ENCODE measurements around the gene MT1HL1. TPM values are rescaled to one million over a fixed set of nuclear protein-coding genes. Genes with fewer than 3 reads are reported as not detected.

MT1HL1 gene
- total and polyA plus RNA-seq, 2 donors (not counting 1 experiment from before 2014, with no cell fraction given) = not detected

DNA sequence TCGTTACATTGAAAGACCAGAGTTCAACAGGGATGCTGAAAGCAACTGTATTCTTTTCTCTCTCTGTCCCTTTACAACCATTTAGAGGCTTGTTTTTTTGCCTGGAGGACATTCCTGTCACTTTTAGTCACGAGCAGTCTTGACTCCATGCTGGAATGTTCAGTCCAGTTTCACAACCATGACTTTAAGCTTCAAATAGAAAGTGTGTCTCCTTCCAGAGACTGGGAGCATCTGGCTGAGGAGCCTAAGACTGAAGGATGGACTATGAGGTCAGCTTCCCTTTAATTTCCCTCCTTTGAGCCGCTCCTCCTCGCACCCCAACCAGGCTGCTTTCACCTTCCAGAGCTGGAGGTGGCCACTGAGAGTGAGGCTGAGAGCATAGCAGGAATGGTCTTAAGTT lies 27.2 kb upstream of the MT1HL1 start:
- peaks cover 13% of the 10 kb centered on the region for H3K27me3 Mint-ChIP-seq
- no peaks in the 10 kb centered on the region for H3K9me3 Mint-ChIP-seq (ENCODE audit: insufficient read depth)
- POLR2A ChIA-PET = no interaction called here
- WGBS (ENCODE audit: insufficient coverage) = 73% methylated on average over 2 of the region's 4 CpGs
- TF ChIP-seq EZH2 (IDR thresholded peaks at IDR 0.05; ENCODE audit: borderline replicate concordance, insufficient read depth, low read depth, low read length, poor library complexity, severe bottlenecking) = no peak
- TF ChIP-seq, protein P1, sequence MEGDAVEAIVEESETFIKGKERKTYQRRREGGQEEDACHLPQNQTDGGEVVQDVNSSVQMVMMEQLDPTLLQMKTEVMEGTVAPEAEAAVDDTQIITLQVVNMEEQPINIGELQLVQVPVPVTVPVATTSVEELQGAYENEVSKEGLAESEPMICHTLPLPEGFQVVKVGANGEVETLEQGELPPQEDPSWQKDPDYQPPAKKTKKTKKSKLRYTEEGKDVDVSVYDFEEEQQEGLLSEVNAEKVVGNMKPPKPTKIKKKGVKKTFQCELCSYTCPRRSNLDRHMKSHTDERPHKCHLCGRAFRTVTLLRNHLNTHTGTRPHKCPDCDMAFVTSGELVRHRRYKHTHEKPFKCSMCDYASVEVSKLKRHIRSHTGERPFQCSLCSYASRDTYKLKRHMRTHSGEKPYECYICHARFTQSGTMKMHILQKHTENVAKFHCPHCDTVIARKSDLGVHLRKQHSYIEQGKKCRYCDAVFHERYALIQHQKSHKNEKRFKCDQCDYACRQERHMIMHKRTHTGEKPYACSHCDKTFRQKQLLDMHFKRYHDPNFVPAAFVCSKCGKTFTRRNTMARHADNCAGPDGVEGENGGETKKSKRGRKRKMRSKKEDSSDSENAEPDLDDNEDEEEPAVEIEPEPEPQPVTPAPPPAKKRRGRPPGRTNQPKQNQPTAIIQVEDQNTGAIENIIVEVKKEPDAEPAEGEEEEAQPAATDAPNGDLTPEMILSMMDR (IDR thresholded peaks at IDR 0.05) = no peak
- no peak overlapping the region for H3K27ac Mint-ChIP-seq
- DNase-seq = no peak
- H3K79me2 ChIP-seq (ENCODE audit: control insufficient read depth, insufficient read depth, low read length) = no peaks in the 10 kb centered on the region
- intact Hi-C loops (cut with micrococcal nuclease) = no loop called here
- H3K36me3 ChIP-seq (replicated peaks in 1 of 2; ENCODE audit: control extremely low read depth in 1 of 2, control insufficient read depth in 1 of 2, extremely low read depth in 1 of 2, insufficient read depth in 2 of 2, low read length in 1 of 2) = no peaks in the 10 kb centered on the region
- no peak overlapping the region for H3K9ac ChIP-seq (ENCODE audit: low read length)
- H3K4me2 ChIP-seq (replicated peaks; ENCODE audit: low read depth, low read length, poor library complexity, severe bottlenecking) = no peak overlapping the region
- H3K4me1 ChIP-seq (ENCODE audit: control insufficient read depth in 2 of 2, insufficient read depth in 2 of 2, low read length in 2 of 2) = no peaks in the 10 kb centered on the region
- H3K27ac ChIP-seq (ENCODE audit: low read length in 2 of 2) = no peak overlapping the region
- H4K20me1 ChIP-seq (ENCODE audit: control insufficient read depth, insufficient read depth, low read length, poor library complexity, severe bottlenecking) = no peaks in the 10 kb centered on the region
- no peak overlapping the region for H2AFZ ChIP-seq (ENCODE audit: insufficient read depth, low read depth, low read length, poor library complexity, severe bottlenecking)
- H3K27me3 ChIP-seq (replicated peaks in 1 of 4; ENCODE audit: control extremely low read depth in 1 of 4, control insufficient read depth in 3 of 4, insufficient read depth in 4 of 4, low read length in 3 of 4) = no peaks in the 10 kb centered on the region
- H3K4me3 ChIP-seq (ENCODE audit: control extremely low read depth in 1 of 5, extremely low read depth in 1 of 5, insufficient read depth in 1 of 5, low read depth in 2 of 5, low read length in 4 of 5) = no peak overlapping the region
- H3K9me3 ChIP-seq (ENCODE audit: control extremely low read depth in 1 of 3, control insufficient read depth in 2 of 3, insufficient read depth in 1 of 3, low read length in 2 of 3) = peaks cover 0 to 5% (median 0%) of the 10 kb centered on the region in 3 donors
- no peaks in the 10 kb centered on the region for H3K4me1 Mint-ChIP-seq
- H3K4me3 Mint-ChIP-seq = no peak overlapping the region
- CTCF ChIA-PET = no interaction called here
- ATAC-seq (ENCODE audit: low read depth) = no peak

DNA sequence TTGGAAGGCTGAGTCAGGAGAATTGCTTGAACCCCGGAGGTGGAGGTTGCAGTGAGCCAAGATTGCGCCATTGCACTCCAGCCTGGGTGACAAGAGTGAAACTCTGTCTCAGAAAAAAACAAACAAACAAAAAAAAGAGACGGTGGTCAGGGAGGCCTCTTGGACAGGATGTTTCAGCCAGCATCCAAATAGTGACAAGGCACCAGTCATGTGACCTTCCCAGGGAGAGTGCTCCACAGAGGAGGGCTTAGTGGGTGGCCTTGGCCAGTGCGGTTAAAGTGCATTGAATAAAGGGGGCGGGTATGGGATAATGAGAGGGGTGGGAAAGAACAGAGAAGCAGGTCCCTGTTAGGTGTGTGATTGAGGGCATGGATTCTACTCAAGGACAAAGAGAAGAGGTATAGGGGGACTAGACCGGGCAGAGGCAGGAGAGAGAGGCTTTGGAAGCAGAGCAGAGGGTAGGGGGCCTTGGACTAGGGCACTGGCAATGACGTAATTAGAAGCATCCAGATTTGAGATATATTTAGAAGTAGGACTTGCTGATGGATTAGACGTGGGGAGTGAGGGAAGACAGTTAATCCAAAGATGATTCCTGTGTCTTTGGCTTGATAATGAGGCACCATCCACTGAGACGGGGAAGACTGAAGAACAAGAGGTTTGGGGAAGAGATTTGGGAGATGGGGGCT lies 25.8 kb upstream of the MT1HL1 start:
- TF ChIP-seq EZH2 (IDR thresholded peaks at IDR 0.05; ENCODE audit: borderline replicate concordance, insufficient read depth, low read depth, low read length, poor library complexity, severe bottlenecking) = no peak
- TF ChIP-seq, protein P1 (IDR thresholded peaks at IDR 0.05) = no peak
- intact Hi-C loops (cut with micrococcal nuclease) = no loop called here
- H3K4me3 Mint-ChIP-seq = no peak overlapping the region
- Histone ChIP-seq H3K27me3 (replicated peaks in 1 of 4; ENCODE audit: control extremely low read depth in 1 of 4, control insufficient read depth in 3 of 4, insufficient read depth in 4 of 4, low read length in 3 of 4) (no peaks in the 10 kb centered on the region), H3K79me2 (ENCODE audit: control insufficient read depth, insufficient read depth, low read length) (no peaks in the 10 kb centered on the region), H3K4me3 (ENCODE audit: control extremely low read depth in 1 of 5, extremely low read depth in 1 of 5, insufficient read depth in 1 of 5, low read depth in 2 of 5, low read length in 4 of 5) (no peak overlapping the region), H3K27ac (ENCODE audit: low read length in 2 of 2) (no peak overlapping the region), H3K4me1 (ENCODE audit: control insufficient read depth in 2 of 2, insufficient read depth in 2 of 2, low read length in 2 of 2) (no peaks in the 10 kb centered on the region), H2AFZ (ENCODE audit: insufficient read depth, low read depth, low read length, poor library complexity, severe bottlenecking) (no peak overlapping the region), H4K20me1 (ENCODE audit: control insufficient read depth, insufficient read depth, low read length, poor library complexity, severe bottlenecking) (no peaks in the 10 kb centered on the region), H3K36me3 (replicated peaks in 1 of 2; ENCODE audit: control extremely low read depth in 1 of 2, control insufficient read depth in 1 of 2, extremely low read depth in 1 of 2, insufficient read depth in 2 of 2, low read length in 1 of 2) (no peaks in the 10 kb centered on the region), H3K9ac (ENCODE audit: low read length) (no peak overlapping the region), H3K4me2 (replicated peaks; ENCODE audit: low read depth, low read length, poor library complexity, severe bottlenecking) (no peak overlapping the region), H3K9me3 (ENCODE audit: control extremely low read depth in 1 of 3, control insufficient read depth in 2 of 3, insufficient read depth in 1 of 3, low read length in 2 of 3) (peaks cover 0 to 5% (median 0%) of the 10 kb centered on the region in 3 donors)
- H3K9me3 Mint-ChIP-seq (ENCODE audit: insufficient read depth) = peaks cover 4% of the 10 kb centered on the region
- H3K27me3 Mint-ChIP-seq = peaks cover 13% of the 10 kb centered on the region
- H3K4me1 Mint-ChIP-seq = no peaks in the 10 kb centered on the region
- 89% methylated on average over 7 of the region's 9 CpGs for WGBS (ENCODE audit: insufficient coverage)
- no peak overlapping the region for H3K27ac Mint-ChIP-seq
- CTCF ChIA-PET = no interaction called here
- POLR2A ChIA-PET = no interaction called here
- ATAC-seq (ENCODE audit: low read depth) = no peak
- DNase-seq = no peak

All from B cell (primary cell).